ENCODE data around the gene LMF1.

LMF1 gene

DNA sequence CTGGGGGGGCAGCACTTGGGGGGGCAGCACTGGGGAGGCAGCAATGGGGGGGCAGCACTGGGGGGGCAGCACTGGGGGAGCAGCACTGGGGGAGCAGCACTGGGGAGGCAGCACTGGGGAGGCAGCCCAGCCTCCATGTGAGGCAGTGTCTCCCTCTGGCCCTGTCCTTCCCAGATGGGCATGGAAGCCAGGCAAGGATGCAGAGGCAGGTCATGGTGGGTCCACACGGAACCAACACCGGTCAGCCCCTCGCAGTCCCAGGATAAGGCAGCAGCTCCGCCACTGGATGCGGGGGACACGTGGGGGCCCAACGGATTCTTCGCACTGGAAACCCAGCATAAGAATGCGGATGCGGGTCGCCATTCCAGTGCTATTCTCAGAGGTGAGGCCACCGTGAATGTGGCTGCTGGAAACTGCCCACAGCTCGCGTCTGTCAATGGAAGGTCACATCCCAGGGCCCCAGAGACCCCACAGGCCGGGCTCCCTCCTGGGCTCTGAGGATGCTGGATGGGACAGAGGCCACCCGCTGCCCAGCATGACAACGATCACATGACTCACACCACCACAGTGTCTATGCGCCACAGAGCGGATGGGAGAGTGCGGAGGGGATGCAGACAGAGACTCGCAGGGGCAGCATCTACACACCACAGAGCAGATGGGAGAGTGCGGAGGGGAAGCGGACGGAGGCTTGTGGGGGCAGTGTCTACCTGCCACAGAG, 59.0 kb downstream of the LMF1 start:
- DNase-seq (ENCODE audit: low spot score): no peak

DNA sequence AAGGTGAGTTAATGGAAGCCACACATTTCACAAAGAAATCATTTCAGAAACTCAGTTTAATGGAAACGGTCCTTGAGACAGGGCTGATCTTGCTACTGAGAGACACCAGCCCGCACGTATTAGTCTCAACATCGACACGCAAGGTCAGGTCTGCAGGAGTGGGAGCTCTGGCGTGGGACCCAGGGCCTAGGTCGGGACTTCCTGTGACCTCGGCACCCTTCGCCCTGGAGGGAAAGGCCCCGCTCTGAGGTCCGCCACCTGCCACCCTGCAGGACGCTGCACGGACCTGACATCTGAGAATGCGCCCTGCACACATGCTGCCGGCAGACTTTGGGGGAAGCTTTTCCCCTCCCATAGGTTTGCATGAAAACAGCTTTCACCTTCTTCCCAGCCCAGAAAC, 59.7 kb downstream of the LMF1 start:
- DNase-seq (ENCODE audit: low spot score): no peak

DNA sequence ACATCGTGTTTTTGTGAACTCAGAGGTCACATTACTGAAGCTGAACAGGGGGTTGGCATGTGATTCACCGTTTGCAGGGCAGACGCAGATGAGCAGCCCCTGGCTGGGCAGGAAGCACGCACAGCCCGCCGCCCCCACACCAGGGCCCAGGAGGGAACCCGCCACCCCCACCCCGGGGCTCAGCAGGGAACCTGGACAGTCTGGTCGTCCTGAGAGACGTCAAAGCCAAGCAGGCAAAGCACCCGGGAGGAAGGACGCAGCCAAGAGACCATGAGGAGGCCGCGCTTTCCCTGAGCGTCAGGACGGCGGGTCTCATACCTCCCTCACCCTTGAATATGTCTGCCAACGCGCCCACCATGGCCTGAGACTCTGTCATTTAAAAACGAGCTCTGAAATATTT, 60.6 kb downstream of the LMF1 start:
- no peak for DNase-seq (ENCODE audit: low spot score)

DNA sequence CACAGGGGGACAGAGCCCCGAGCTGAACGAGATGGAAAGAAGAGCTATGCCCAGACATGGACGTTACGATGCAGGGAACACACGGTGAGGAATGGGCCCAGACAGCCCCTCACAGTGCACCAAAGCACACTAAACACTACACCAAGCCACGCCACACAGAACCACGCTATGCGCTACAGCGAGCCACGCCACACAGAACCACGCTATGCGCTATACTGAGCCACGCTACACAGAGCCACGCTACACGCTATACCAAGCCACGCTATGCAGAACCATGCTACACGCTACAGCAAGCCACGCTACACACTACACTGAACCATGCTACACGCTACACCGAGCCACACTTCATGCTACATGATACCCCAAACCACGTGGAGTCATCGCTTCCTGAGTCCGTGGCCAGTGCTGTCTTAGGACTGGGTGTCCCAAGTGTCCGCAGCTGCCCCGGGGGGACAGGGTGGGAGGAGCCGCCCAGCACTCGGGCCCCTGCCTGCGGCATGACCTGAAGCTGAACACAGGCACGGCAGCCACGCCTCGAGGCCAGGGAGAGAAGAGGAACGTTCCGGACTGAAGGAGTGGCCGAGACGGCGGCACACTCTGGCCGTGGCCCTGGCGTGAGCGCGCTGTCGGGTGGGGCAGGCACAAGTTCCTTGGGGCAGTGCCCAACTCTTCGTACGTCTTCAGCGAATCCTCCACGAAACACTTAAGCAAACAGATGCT, 61.3 kb downstream of the LMF1 start:
- no peak for DNase-seq (ENCODE audit: low spot score)

DNA sequence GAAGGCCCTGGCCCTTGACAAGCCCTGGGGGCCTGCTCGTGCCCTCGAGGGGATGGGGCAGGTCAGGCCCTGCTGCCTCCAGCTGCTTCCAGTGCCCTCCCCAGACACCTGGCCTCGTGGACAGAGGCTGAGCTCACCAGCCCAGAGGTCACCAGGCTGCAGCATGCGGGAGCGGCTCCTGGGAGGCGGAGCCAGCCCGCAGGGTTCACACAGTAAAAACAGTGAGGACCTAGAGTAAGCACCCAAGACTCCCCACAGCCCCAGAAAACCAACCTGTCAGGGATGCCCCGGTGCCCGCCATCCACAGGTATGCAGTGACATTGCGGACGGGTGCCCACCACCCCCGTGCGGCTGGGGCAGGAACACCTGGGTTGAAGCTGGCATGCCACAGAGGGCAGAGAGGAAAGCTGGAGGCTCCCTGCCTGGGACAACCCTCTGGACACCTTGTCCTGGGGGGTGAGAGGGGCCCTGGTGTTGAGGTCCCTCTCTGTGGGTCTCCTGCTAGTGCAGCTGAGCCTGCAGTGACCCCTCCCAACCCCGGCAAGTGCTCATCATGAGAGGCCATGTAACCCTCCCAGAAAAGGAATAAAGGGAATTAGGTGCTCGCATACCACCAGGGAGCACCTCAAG, 62.1 kb downstream of the LMF1 start:
- no peak for DNase-seq (ENCODE audit: low spot score)

DNA sequence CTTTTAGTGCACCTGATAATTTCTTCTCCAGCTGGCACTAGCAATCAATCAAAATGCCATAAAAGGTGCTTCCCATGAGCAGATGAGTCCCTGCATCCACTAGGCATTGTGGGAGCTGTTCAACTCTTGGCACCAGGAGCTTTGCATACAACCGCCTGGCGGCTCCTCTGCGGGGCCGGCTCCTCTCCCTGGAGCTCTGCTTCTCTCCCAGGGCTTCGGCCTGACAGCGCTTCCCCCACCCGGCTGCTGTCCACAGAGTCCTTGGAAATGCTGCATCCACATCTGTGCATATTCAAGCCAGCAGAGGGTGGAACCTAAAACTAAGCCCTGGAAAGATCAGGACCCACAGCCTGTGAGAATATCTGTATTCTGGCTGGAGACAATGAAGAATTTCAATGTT, 62.9 kb downstream of the LMF1 start:
- no peak for DNase-seq (ENCODE audit: low spot score)

DNA sequence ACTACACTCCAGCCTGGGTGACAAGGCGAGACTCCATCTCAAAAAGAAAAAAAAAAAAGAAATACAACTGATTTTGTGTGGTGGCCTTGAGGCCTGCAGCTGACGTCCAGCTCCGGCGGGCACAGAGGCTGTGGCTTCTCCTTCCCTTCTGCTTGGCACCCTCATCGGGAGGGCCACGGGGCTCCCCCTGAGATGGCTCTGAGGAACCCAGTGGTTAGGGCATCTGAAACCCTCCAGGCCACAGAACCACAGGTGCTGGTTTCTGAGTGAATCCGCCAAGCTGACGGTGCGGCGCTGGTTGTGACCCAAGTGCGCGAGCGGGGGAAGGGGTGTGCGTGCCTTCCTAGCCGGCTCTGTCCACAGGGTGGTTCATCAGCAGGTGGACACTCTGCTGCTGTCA, 63.4 kb downstream of the LMF1 start:
- DNase-seq (ENCODE audit: low spot score): no peak

DNA sequence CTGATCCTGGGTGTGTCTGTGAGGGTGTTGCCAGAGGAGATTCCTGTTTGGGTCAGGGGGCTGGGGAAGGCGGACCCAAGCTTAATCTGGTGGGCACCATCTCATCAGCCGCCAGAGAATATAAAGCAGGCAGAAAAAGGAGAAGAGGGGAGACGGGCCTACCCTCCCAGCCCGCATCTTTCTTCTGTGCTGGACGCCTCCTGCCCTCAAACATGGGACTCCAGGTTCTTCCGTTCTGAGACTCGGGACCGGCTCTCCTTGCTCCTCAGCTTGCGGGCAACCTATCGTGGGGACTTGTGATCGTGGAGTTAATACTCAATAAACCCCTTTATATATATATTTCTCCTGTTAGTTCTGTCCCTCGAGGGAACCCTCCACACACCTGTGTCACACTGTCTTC, 64.5 kb downstream of the LMF1 start:
- DNase-seq (ENCODE audit: low spot score): no peak

DNA sequence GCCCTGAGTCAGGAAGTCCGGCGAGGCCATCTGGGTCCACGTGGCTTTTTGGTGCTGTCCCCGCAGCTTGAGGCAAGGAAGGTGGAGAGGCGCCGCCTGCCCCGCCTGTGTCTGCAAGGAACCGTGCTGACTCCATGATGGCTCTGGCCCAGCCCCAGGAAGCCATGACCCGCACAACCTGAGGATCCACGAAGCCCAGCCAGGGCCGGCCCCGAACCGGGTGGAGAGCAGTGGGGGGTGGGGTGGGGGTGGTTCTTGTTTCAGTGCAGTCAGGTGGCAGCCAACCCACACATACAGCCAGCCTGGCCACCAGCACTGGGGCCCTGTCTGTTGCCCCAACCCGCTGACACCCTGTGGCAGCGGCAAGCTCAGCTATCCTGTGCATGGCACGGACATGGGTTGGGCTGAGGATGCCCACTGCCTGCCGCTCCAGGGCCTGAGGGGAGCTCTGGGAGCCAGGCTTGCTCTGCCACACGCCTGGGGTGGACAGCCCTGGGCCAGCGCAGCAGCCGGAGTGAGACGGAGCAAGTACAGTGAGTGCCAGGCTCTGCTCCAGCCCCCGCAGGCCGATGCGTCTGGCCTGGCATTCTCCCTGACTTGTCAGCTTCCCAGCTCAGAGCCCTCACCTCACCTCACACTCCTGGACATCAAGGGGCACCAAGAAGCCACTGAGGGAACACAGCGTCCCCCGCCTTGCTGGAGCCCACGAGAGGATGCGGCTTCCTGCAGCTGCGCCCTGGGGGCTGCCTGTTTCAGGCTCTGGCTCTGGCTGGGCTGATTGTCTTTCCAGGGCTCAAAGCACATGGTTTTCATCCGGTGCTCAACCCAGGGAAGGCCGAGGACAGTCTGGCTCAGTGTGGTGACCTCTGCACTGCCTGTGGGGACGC, 68.8 kb downstream of the LMF1 start:
- DNase-seq (ENCODE audit: low spot score): peak; percentile 66

DNA sequence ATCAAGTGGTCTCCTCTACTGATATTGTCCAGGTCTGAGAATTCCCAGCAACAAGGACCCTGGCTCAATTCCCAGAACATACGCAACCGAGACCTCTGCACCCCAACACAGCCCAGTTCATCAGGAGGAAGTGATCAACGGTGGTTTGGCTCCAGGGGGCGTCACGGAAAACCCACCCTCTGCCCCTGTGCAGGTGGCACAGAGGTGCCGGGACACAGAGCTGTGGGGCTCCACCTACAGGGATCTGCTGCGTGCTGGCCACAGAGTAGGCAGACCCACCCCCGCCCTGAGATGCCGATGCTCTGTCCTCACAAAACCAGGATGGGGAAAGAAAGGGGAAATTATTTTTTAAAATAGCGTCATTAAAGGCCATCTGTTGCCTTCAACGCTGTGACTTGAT, 69.6 kb downstream of the LMF1 start:
- DNase-seq (ENCODE audit: low spot score): no peak

DNA sequence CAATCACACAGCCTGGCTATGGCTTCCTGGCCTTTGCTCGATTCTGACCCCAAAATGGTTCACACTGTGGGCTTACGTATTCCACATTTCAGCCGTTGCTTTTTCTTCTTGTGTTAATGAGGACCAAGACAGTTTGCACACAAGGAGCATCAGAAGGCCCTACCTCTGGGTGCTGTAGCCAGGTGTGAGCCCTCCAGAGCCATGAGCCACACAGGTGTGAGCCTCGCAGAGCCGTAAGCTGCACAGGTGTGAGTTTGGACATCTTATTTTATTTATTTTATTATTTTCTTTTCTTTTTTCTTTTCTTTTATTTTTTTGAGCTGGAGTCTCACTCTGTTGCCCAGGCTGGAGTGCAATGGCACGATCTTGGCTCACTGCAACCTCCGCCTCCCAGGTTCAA, 70.6 kb downstream of the LMF1 start:
- DNase-seq (ENCODE audit: low spot score): no peak

DNA sequence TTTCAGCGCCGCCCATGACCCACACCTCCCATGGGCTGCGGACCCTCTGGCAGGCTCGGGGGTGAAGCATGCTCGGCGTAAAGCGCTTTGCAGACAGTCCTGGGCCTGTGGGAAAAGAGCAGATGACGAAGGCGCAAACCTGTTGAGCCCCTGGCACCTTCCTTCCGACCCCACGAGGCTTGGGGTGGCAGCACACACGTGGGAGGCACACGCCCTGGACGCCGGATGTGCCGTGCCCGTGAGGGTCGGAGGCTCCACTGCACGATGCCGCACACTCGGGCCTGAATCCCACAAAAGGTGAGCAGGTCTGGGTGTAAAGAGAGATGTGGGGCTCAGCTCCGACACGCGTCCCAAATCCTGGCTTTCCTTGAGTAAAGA, 71.1 kb downstream of the LMF1 start:
- no peak for DNase-seq (ENCODE audit: low spot score)

DNA sequence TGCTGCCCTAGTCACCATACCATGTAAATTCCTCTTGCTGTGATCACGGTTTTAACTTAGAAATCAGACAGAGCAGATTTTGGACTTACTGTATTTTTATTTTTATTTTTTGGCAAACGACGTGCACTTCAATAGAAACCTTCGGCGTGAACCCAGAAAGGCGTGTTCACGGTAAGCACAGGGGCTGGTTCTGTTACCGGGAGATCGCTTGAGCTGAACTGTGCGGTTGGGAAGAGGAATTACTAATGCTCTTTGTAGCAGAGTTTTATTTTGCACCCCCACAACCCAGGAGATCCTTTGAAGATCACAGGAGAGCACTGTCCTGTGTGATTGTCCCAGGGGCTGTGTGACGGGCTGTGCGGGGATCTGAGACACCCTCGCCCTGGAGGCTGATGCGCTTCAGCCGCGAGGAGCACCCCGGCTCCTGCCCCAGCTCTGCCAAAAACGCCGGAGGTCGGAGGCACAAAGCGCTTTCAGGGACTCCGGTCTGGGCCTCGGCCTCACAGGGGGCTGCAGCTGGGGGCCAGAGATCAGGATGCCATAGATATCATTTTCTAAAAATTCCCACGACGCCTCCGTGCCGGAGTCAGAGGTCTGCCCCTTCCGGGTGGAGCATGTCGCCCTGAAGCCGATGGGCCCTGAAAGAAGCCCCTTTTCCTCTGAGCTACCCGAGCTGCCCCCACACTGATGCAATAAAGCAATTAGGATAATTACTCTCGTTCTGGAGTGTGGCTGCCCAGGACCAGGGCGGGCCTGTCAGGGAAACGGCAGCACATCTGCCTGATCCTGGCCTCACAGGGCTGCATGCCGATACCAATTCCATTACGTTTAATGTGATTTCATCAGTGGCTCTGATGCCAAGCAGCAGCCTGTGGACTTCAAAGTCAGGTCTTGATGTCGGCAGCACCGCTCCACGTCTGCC, 71.8 kb downstream of the LMF1 start:
- DNase-seq (ENCODE audit: low spot score): no peak

DNA sequence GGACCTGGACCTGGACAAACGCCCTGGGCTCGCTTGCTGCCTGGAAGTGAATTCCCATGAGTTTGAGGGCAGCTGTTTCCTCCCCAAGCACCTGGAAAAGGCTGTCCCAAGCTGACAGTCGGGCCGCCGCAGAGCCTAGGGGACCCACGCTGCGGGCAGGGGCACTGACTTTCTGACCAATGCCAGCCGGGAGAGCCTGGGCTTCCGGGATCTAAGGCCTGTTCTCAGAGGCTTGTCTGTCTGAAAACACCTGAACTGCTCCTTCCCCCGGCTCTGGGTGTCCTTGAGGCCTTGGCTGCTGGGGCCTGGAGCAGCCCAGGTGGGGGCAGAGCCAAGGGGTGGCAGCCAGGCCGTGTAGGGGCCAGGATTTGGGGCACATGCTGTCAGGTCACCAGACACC, 72.6 kb downstream of the LMF1 start:
- DNase-seq (ENCODE audit: low spot score): no peak

DNA sequence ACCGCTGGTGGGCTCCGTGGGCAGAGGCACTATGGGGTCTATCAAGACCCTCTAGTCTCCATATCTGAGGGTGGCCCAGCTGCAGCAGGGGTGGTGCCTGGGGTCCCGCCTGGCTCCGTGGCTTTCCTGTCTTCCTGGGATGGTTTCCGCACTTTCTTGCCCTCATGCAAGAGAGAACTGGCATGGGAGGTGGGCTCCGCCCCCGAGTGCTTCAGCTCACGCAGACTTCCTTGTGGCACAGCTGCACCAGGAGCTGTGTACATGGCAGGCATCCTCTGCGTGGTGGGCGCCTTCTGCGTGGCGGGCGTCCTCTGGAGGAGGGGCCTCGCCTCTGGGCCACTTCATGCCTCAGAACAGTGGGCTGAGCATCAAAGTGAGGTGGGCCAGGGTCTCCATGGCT, 73.1 kb downstream of the LMF1 start:
- no peak for DNase-seq (ENCODE audit: low spot score)

DNA sequence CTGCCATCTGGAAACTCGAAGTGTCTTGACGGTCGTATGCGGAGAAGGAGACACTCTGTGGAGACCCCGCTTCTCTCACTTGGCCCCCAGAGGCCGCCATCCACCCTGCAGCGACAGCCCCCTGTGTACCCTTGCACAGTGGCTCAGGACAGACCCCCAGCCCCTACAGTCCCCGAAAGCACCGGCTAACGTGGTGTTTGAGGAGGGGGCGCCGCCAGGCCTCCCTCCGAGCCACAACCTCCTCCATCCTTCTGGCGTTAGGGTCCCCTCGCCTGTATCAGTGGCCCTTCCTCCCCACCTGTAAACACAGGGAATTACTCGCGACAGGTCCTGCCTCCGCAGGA, 73.6 kb downstream of the LMF1 start:
- DNase-seq (ENCODE audit: low spot score): no peak

DNA sequence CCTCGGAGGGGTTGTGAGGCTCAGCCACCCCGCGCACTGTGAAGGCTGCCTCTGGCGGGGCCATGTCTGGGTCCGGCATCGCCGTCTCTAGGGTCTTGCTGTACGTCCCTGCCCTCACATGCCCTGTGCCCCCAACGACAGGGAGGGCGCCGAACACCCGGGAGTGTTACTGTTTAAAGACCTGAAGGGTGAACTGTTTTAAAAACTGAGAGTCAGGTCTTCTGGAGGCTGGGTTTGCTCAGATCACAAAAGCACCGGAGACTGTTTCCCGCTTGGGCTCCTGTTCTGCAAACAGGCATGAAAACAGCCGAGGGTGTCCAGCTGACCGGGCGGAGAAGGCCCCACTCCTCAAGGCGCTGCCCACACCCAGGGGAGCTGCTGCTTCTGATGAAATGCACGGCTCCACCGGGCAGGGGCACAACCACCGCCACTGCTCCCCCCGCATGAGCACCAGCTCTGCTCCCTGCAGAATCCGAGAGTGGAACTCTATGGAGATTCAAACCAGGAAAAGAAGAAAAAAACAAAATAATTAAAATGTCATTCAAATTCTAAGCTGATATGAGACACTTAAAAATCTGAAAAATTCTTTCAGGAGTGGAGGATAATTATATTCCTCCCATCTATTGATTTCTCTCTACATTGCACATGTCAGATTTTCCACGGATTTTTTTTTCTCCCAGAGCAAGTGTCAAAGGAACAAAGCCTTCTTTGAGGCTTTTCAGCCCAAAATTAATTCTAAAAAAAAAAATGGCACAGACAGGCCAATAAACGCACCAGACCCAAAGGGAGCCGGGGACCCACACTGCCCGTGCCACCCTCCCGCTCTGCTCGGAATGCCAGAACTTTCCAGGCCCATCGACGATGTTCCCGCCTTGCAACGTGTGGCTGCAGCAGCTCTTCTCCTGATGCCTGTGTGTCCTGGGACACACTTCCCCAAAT, 74.3 kb downstream of the LMF1 start:
- DNase-seq (ENCODE audit: low spot score): peak; percentile 79

DNA sequence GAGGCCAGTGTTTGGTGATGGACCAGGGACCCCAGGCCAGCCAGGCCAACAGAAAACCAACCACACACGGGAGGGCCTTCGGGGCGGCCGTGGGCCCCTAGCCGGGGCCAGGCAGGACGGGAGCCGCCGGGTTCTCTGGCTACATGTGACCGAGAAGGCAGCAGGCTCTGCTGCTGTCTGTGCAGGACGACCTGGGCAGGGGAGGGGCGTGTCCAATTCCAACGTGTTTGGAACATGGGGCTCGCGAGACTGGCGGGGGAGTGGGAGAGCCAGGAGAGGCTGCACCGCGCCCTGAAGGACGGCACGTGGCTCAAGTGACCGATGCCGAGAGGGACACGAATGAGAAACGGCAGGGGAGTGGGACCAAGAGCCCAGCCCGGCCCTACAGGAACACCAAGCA, 75.4 kb downstream of the LMF1 start:
- no peak for DNase-seq (ENCODE audit: low spot score)

DNA sequence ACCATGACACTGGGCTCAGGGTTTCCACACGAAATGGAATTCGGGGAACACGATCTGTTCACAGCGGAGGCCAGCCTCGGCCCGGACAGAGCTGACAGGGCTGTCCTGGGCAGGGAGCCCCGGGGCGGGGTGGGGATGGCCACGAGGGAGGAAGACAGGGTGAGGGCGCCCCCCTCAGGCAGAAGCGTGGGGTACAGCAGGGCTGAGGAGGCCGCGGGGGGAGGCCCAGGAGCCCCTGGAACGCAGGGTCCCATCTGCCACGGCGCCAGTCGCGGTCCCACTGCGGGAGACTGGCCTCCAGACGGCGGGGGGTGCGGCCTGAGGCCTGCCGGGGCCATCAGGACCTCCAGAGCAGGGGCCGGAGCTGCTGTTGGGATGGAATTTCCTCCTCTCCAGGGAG, 75.9 kb downstream of the LMF1 start:
- no peak for DNase-seq (ENCODE audit: low spot score)

DNA sequence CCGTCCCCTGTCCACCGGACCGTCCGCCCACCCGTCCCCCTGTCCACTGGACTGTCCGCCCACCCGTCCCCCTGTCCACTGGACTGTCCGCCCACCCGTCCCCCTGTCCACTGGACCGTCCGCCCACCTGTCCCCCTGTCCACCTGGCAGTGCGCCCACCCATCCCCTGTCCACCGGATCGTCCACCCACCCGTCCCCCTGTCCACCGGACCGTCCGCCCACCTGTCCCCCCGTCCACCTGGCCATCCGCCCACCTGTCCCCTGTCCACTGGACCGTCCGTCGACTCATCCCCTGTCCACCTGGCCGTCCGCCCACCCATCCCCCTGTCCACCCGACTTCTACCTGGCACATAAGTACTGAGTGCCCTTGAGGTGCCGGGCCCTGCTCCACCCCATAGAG, 76.6 kb downstream of the LMF1 start:
- no peak for DNase-seq (ENCODE audit: low spot score)

All from globus pallidus (tissue), 1 donor.